Measurements from ENCODE around the gene ATG3. TPM values are rescaled to one million over a fixed set of nuclear protein-coding genes. Genes with fewer than 3 reads are reported as not detected.

The ATG3 gene
- total RNA-seq, 2 donors from 2014 or later, result 44.7 to 54.3 TPM

Other genes starting within 250 kb of the ATG3 start
- gene CD200, start 228.8 kb downstream of the ATG3 start, total RNA-seq, result under 1 TPM; 0.17 to 0.36 TPM
- gene BTLA, start 62.5 kb downstream of the ATG3 start, total RNA-seq, result 1 to 10 TPM in 1 of 2 donors, under 1 TPM in 1; 0.21 to 1.4 TPM
- gene SLC35A5, start 83 bp upstream of the ATG3 start, total RNA-seq, result 10 to 100 TPM in 1 of 2 donors, 1 to 10 TPM in 1; 9.9 to 18.0 TPM
- gene CCDC80, start 79.2 kb upstream of the ATG3 start, total RNA-seq, result under 1 TPM in 1 of 2 donors, not detected in 1; 0.28 TPM

Data from natural killer cell treated with Interleukin-12 subunit alpha and Interleukin-12 subunit beta and Interleukin-15 and Interleukin-18, amount 100 ng/mL, for 72 hours (primary cell).